Activated CD8-positive, alpha-beta memory T cell treated with anti-CD3 and anti-CD28 coated beads for 36 hours (primary cell): ENCODE results near the gene CEP128. TPM values are rescaled to one million over a fixed set of nuclear protein-coding genes. Genes with fewer than 3 reads are reported as not detected.
"Not testable (repeated sequence)": the region's sequence is repeated elsewhere in the genome, so short reads cannot be mapped to it uniquely, and the experiment has no call there.

Source experiments
- CTCF ChIA-PET: fragments of 350-600 bp; sonication (Branson Sonifier 250); formaldehyde crosslinking; loops from one replicate; lab custom pipeline; 2021; ENCODE audit warnings: antibody characterized with exemption; lab: Charles Lee
- POLR2A ChIA-PET: fragments of 350-600 bp; sonication (Branson Sonifier 250); formaldehyde crosslinking; loops from one replicate; lab custom pipeline; 2021; ENCODE audit warnings: antibody characterized with exemption; lab: Charles Lee
- total RNA-seq, 2 experiments: library from RNA; stranded (reverse); gene quantifications; one replicate each; pipeline ENCODE4 v1.2.3, GENCODE V29; 2021

The CEP128 gene
- total RNA-seq, 2 experiments from 2014 or later = 18.0 to 19.7 TPM

DNA sequence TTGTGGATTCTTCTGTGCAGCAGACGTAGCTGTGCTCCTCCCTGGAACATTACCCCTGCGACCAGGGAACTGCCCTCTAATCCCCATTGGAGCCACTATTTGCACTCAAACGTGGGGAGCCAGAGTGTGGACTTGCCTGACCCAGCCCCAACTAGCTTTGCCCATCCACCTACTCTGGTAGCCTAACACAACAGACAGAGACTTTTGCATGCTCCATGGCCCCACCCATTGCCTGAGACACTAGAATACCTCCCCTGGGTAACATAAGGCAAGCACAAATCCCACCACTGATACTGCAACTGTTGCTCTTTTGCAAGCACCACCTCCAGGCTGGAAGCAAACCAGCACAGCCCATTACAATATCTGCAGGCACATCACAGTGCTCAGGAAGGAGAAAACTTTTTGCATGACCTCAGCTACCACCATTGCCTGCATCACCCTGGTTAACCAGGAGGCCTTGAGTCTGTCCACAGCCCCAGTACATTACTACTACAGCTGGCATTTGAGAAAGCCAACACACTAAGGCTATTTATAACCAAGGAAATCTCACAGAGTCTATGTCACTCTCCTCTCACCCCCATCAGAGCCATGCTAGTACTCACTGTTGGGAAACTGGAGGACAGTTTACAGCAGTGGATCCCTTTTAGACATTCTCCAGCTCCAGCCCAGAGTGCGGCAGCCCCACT, 15.0 kb downstream of the CEP128 start:
- ChIA-PET POLR2A (interaction anchor here (0.6 kb wide), 1 partner anchor 294 kb away, joined by 8 read pairs; the partner anchor contains the start of gene GTF2A1), CTCF (no interaction called here)

- CTCF ChIA-PET = interaction anchor here (1.3 kb wide), 1 partner anchor 63 kb away, joined by 3 read pairs; no protein-coding TSS in a partner anchor
- POLR2A ChIA-PET = no interaction called here
These were observed 17.0 kb downstream of the CEP128 start for GRCh38 chr14:80924365-80925103.

GRCh38 chr14:80923368-80923767, 18.2 kb downstream of the CEP128 start:
- ChIA-PET POLR2A (no interaction called here), CTCF (no interaction called here)

DNA sequence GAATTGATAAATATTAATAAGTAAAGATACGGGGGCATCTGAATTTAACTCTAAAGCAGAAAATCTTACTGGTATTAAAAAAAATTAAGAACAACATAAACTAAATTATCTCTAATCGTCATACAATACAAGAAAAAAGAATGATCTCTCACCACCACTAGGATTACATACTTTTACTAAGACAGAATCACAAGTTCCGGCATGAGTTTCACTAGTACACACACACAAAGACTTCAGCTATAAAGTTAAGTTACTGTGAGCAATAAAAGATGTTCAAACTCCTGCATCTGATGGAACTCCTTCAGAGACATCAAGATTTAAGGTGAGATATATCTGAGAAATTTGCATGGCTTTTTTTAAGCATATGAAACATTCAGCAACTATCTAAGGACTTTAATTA, 21.9 kb downstream of the CEP128 start:
- ChIA-PET POLR2A (no interaction called here), CTCF (no interaction called here)

DNA sequence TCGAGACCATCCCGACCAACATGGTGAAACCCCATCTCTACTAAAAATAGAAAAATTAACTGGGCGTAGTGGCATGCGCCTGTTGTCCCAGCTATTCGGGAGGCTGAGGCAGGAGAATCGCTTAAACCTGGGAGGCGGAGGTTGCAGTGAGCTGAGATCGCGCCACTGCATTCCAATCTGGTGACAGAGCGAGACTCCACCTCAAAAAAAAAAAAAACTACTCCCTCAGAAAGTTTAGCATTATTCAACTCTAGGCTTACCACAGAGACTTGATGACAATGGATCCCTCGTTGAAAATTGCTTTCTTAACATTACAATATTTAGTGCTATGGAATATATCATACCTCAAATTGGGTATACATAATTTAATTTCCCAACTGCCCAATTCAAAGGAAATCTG, 29.5 kb downstream of the CEP128 start:
- CTCF ChIA-PET, POLR2A ChIA-PET: not testable (repeated sequence)

DNA sequence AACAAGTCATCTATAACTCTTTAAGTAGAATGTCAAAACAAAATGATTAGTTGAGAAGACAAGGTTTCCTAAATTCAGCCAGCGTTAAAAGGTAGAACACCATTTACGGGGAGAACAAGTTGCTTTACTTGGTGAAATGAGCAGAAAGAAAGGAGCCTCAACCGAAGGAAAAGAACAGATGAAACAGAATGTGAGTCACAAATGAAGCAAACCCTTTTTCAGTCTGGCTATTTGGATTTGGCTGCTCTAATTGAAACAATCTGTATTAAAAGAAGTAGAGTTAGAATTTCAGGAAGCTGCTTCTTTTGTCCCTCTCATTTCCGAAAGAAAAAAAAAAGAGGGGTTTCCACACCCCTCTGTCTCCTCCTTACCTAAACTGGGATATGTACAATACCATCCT, 34.6 kb downstream of the CEP128 start:
- CTCF ChIA-PET = no interaction called here

GRCh38 chr14:80906336-80906735, 35.2 kb downstream of the CEP128 start:
- CTCF ChIA-PET = no interaction called here
- POLR2A ChIA-PET = no interaction called here

More for the DNA sequence above, 34.6 kb downstream of the CEP128 start:
- POLR2A ChIA-PET = no interaction called here

- CTCF ChIA-PET = no interaction called here
- POLR2A ChIA-PET = no interaction called here
These were observed 38.9 kb downstream of the CEP128 start for GRCh38 chr14:80902608-80903007.

GRCh38 chr14:80901822-80902221, 39.7 kb downstream of the CEP128 start:
- ChIA-PET POLR2A (no interaction called here), CTCF (no interaction called here)

DNA sequence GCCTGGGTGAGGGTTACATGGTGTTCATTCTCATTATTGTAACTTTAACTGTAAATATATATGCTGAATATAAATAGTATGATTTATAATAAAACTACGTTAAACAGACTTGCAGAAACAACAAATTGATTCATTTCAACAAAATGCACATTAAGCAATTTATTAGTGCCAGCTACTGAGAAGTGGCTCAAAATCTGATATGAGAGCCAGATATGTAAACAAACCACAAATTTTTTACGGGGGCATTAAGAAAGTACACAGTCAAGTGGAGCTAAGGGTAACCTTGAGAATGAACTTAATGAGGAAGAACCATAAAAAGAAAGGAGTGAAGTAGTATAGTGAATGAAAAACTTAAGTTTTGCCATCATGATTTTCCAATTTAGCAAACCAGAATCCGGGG, 40.3 kb downstream of the CEP128 start:
- ChIA-PET CTCF (no interaction called here), POLR2A (no interaction called here)

GRCh38 chr14:80872645-80873044, 68.9 kb downstream of the CEP128 start:
- POLR2A ChIA-PET = no interaction called here
- CTCF ChIA-PET = no interaction called here

DNA sequence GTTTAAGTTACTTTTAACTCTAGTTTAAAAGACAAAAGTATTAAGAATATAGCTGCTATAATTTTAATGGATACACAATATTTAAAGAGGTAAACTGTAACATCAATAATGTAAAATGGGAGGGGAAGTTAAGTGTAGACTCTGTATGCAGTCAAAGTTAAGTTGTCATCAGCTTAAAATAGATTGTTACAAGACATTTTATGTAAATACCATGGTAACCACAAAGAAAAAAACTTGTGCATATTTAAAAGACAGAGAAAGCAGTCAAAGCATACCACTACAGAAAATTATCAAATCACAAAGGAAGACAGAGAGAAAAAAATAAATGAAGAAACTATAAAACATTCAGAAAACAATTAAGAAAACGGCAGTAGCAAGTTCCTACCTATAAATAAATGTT, 73.3 kb downstream of the CEP128 start:
- ChIA-PET POLR2A (no interaction called here), CTCF (no interaction called here)

DNA sequence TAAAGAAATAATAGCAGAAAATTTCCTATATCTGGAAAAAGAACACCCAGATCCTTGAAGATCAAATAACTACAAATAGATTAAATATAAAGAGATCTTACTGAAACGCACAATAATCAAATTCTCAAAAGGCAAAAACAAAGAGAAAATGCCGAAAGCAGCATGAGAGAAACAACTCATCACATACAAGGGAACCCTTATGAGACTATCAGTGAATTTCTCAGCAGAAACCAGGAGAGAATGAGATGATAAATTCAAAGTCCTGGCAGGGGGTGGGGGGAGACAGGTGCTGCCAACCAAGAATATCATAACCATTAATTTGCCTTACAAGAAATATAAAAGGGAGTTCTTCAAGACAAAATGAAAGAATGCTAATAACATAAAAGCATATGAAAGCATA, 73.7 kb downstream of the CEP128 start:
- CTCF ChIA-PET = no interaction called here

DNA sequence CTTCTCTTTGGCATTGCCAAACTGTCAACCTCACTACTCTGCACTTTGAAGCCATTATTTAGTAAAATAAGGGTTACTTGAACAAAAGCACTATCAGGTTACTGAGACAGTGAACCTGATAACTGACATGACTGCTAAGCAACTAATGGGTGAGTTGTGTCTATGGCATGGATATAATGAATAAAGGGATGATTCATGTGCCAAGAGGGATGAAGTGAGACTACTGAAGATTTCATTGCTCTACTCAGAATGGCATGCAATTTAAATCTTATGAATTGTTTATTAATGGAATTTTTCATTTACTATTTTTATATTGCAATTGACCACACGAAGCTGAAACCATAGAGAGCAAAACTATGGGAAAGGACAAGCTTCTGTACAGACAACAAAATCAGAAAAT, 74.4 kb downstream of the CEP128 start:
- ChIA-PET CTCF (no interaction called here), POLR2A (no interaction called here)

More for the DNA sequence above, 73.7 kb downstream of the CEP128 start:
- POLR2A ChIA-PET = no interaction called here

- POLR2A ChIA-PET = no interaction called here
- CTCF ChIA-PET = no interaction called here
These were observed 76.0 kb downstream of the CEP128 start for GRCh38 chr14:80865565-80865964.

GRCh38 chr14:80862983-80863382, 78.6 kb downstream of the CEP128 start:
- ChIA-PET CTCF (no interaction called here), POLR2A (interaction anchor here (0.6 kb wide), 1 partner anchor 608 kb away, joined by 7 read pairs; no protein-coding TSS in a partner anchor)

GRCh38 chr14:80862541-80862940, 79.0 kb downstream of the CEP128 start:
- CTCF ChIA-PET = no interaction called here
- POLR2A ChIA-PET = interaction anchor here (0.6 kb wide), 1 partner anchor 609 kb away, joined by 7 read pairs; no protein-coding TSS in a partner anchor

DNA sequence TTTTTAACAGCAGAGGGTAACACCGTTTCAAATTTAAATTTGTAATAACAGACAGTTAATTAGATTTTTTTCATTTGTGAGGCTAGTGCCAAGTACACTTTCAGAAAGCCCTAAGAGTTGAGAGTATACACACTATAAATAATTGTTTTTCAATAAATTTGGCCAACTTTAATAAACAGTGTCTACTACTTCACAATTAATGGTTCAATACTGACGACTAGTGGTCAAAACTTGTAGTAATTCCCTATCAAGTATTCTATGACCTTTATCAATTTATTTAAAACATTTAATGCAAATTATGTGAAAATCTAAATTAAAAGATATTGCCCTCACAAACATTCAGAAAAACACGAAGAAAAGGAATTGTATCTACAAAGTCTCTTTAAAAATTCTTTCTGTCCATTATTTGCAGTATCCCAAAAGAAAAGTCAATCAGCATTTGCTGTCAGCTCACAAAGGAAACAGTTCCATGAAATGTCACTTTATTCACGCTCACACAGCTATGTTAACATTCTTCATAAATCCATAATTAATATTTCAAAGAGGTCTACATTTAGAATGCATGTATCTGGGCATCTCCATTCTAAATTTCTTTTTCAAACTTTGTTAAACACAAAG, 91.2 kb downstream of the CEP128 start:
- ChIA-PET POLR2A (no interaction called here), CTCF (no interaction called here)

- CTCF ChIA-PET = no interaction called here
- POLR2A ChIA-PET = no interaction called here
These were observed 94.5 kb downstream of the CEP128 start for GRCh38 chr14:80847070-80847469.

DNA sequence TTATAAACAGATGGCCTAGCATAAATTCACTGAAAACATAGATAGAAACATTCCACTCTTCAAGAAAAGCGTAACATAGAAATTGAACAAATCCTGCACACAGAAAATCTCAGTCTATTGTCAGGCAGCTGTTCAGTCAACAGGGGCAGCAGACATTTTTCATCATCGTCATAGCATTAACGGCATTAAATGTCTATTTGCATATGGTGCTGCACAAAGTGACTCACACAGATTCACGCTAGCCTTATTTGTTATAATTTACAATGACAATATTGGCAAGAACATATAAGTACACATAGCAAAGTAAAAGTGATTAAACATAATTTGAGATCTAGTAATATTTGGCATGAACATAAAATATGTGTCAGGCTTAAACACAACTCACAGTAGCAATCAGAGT, 95.7 kb downstream of the CEP128 start:
- ChIA-PET CTCF (no interaction called here), POLR2A (no interaction called here)
